Coronary artery (tissue), 2 donors: ENCODE measurements around the gene MAGEC1.
"Not testable (repeated sequence)": the region's sequence is repeated elsewhere in the genome, so short reads cannot be mapped to it uniquely, and the experiment has no call there.

ENCODE experiments used
- DNase-seq: peaks from one replicate; pipeline ENCODE4 v3.0.0-alpha.2; 2017; ENCODE audit warnings: low spot score
- H3K27ac ChIP-seq, 2 donors: fragments of 200-600 bp; sonication (generic); one replicate each; pipeline ENCODE4 v1.5.1; 2016 to 2019
- H3K4me3 ChIP-seq: fragments of 200-600 bp; sonication (generic); 2 replicates; pipeline ENCODE4 v1.5.1; 2016; ENCODE audit warnings: mild to moderate bottlenecking, moderate library complexity
- TF ChIP-seq, protein P1 (sequence below): fragments of 200-600 bp; sonication (generic); IDR thresholded peaks from one replicate; pipeline ENCODE4 v1.5.1; 2019; ENCODE audit warnings: antibody characterized with exemption

MAGEC1 gene, protein sequence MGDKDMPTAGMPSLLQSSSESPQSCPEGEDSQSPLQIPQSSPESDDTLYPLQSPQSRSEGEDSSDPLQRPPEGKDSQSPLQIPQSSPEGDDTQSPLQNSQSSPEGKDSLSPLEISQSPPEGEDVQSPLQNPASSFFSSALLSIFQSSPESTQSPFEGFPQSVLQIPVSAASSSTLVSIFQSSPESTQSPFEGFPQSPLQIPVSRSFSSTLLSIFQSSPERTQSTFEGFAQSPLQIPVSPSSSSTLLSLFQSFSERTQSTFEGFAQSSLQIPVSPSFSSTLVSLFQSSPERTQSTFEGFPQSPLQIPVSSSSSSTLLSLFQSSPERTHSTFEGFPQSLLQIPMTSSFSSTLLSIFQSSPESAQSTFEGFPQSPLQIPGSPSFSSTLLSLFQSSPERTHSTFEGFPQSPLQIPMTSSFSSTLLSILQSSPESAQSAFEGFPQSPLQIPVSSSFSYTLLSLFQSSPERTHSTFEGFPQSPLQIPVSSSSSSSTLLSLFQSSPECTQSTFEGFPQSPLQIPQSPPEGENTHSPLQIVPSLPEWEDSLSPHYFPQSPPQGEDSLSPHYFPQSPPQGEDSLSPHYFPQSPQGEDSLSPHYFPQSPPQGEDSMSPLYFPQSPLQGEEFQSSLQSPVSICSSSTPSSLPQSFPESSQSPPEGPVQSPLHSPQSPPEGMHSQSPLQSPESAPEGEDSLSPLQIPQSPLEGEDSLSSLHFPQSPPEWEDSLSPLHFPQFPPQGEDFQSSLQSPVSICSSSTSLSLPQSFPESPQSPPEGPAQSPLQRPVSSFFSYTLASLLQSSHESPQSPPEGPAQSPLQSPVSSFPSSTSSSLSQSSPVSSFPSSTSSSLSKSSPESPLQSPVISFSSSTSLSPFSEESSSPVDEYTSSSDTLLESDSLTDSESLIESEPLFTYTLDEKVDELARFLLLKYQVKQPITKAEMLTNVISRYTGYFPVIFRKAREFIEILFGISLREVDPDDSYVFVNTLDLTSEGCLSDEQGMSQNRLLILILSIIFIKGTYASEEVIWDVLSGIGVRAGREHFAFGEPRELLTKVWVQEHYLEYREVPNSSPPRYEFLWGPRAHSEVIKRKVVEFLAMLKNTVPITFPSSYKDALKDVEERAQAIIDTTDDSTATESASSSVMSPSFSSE

DNA sequence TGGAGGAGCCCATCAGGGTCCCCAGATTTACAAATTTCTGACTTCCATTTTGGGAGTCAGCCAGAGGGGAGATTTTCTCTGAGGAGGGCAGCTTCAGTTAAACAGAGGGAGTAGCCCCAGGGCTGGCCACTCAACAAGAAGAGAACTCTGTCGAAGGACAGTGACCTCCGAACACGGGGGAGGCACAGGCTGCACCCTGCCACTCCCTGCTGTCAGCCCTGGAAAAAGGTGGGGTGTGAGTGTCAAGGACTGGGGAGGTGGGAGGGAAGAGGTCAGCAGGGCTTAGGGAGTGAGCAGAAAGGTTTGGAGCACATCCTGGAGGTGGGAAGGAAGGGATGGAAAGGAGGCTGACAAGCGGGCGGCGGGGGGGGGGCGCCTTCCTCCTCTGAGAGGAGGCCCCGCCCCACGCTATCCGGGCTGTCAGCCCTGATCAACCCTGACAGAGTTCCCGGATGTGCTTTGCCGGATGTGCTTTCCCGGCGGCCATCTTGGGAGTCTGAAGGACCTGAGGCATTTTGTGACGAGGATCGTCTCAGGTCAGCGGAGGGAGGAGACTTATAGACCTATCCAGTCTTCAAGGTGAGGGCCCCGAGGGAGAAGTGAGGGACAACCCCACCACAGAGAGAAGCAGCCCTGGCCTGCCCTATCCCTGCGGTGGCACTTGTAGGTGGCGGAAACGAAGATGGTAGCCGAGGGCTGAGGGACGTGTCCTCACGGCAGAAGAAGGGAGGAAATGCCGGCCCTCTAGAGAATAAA is at the start of gene MAGEC1:
Gene MAGEC1 (plus strand): TSS at position 495 of the 756 bp plus-strand sequence. CDS start 1,179 bp downstream, outside the sequence.
- no peak for DNase-seq
- H3K4me3 ChIP-seq, result no peak within 1 kb of the TSS
- TF ChIP-seq, protein P1, sequence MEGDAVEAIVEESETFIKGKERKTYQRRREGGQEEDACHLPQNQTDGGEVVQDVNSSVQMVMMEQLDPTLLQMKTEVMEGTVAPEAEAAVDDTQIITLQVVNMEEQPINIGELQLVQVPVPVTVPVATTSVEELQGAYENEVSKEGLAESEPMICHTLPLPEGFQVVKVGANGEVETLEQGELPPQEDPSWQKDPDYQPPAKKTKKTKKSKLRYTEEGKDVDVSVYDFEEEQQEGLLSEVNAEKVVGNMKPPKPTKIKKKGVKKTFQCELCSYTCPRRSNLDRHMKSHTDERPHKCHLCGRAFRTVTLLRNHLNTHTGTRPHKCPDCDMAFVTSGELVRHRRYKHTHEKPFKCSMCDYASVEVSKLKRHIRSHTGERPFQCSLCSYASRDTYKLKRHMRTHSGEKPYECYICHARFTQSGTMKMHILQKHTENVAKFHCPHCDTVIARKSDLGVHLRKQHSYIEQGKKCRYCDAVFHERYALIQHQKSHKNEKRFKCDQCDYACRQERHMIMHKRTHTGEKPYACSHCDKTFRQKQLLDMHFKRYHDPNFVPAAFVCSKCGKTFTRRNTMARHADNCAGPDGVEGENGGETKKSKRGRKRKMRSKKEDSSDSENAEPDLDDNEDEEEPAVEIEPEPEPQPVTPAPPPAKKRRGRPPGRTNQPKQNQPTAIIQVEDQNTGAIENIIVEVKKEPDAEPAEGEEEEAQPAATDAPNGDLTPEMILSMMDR, result no peak
- no peak within 1 kb of the TSS for H3K27ac ChIP-seq

DNA sequence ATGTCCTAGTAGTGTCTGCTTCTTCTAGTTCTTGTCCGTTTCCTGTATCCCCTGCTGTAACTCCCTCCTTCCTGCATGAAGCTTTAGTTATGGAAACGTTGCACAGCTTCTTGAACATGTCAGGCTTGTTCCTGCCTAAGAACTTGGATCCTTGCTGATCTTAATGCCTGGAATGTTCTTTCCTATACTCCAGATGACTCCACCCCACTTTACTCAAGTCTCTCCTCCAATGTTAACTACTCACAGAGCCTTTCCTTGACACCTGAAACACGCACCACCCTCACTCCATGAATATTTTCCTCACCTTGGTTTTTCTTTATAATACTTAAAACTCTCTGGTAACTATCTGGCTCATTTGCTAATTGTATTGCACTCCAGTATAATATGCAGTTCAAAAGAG is 46.2 kb upstream of the MAGEC1 start:
- no peak overlapping the region for H3K27ac ChIP-seq
- no peak overlapping the region for H3K4me3 ChIP-seq
- TF ChIP-seq, protein P1, result no peak
- no peak for DNase-seq

DNA sequence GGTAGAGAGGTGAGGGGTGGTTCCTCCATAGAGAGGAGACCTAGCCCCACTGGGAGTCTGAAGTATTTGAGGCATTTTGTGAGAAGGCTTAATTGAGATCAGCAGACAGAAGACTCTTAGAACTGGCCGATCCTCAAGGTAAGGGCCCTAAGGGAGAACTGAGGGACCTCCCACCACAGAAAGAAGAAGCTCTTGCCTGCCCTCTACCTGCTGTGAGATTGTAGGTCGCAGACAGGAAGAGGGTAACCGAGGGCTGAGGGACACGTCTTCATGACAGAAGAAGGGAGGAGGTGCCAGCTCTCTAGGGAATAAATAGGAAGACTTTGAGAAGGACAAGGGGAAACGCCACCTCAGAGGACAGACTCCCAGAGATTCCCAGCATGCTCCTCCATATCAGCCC is 24.1 kb upstream of the MAGEC1 start:
- no peak for DNase-seq
- TF ChIP-seq, protein P1, result no peak
- no peak overlapping the region for H3K4me3 ChIP-seq
- no peak overlapping the region for H3K27ac ChIP-seq

DNA sequence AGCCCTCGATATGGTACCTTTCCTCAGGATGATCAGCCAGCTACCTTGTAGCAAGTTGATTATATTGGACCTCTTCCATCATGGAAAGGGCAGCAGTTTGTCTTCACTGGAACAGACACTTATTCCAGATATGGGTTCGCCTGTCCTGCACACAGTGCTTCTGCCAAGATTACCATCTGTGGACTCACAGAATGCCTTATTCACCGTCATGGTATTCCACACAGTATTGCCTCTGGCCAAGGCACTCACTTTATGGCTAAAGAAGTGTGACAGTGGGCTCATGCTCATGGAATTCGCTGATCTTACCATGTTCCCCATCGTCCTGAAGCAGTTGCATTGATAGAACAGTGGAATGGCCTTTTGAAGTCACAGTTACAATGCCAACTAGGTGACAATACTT is 14.9 kb upstream of the MAGEC1 start:
- not testable (repeated sequence) for H3K4me3 ChIP-seq, H3K27ac ChIP-seq, DNase-seq

DNA sequence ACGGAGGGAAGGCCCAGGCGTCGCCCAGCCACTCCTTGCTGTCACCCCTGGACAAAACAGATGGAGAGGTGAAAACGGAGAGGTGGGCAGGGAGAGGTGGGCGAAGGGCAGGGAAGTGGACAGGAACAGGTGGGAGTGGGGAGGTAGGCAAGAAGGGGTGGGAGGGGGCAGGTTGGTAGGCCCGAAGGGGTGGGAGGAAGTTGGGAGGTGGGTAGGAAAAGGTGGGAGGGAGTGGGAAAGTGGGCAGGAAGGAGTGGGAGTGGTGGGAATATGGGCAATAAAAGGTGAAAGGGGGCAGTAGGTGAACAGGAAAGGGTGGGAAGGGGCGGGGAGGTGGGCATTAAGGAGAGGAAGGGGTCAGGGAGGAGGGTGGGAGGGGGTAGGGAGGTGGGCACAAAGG is 9.0 kb upstream of the MAGEC1 start:
- DNase-seq, result no peak
- no peak overlapping the region for H3K27ac ChIP-seq
- TF ChIP-seq, protein P1, result no peak
- no peak overlapping the region for H3K4me3 ChIP-seq

DNA sequence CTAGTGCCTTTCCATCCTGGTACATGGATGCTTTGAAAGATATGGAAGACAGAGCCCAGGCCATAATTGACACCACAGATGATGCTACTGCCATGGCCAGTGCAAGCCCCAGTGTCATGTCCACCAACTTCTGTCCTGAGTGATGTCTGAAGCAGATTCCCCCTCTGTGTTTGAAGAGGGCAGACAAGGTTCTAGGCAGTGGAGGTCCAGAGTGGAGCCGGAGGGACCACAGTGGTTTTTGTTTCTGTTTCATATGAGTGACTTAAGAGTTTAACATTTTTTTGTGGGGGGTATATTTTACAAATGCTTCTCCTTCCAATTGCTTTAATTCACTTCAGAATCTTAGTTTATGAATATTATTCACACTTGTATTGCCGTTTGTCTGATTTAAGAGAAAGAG is 6.0 kb upstream of the MAGEC1 start:
- Histone ChIP-seq H3K27ac (no peak overlapping the region), H3K4me3 (no peak overlapping the region)
- DNase-seq, result no peak
- TF ChIP-seq, protein P1, result no peak
